ENCODE data around the gene DNAJC1. TPM values are rescaled to one million over a fixed set of nuclear protein-coding genes. Genes with fewer than 3 reads are reported as not detected.

The DNAJC1 gene
- total and polyA plus RNA-seq, 2 of the 4 experiments (the other 2 are of a cell fraction): 12.7 to 13.3 TPM

- POLR2A ChIA-PET (ENCODE audit: unreplicated experiment): no interaction called here
- Histone ChIP-seq H2AFZ (replicated peaks; ENCODE audit: low read length, poor library complexity) (no peak overlapping the region), H3K4ac (ENCODE audit: low read depth, low read length) (no peak overlapping the region), H3K27ac (ENCODE audit: insufficient read depth, low read length) (no peak overlapping the region), H4K5ac (ENCODE audit: low read depth, low read length) (no peak overlapping the region), H3K4me1 (ENCODE audit: control insufficient read depth, insufficient read depth, low read length) (peaks cover 2% of the 10 kb centered on the region; the same call in 1 of the 2 replicates), H2BK120ac (ENCODE audit: low read depth, low read length) (no peak overlapping the region), H3K56ac (ENCODE audit: extremely low read depth, insufficient read depth, low read length) (no peak overlapping the region), H2BK20ac (ENCODE audit: low read depth, low read length) (no peak overlapping the region), H3K14ac (replicated peaks; ENCODE audit: low read depth, low read length) (peak overlapping the region; percentile 48; the same call in 1 of the 2 replicates), H3K4me3 (ENCODE audit: insufficient read depth, low read depth, low read length) (no peak overlapping the region), H4K8ac (ENCODE audit: low read depth in 2 of 2, low read length in 2 of 2) (no peak overlapping the region), H2BK5ac (ENCODE audit: low read depth, low read length, poor library complexity, severe bottlenecking) (no peak overlapping the region), H3K36me3 (ENCODE audit: control insufficient read depth, insufficient read depth, low read length) (no peaks in the 10 kb centered on the region), H3K79me1 (ENCODE audit: low read depth in 1 of 2, low read length in 2 of 2) (peaks cover 12 to 26% of the 10 kb centered on the region in 2 experiments), H3K23ac (ENCODE audit: low read depth, low read length) (no peak overlapping the region), H2AK9ac (replicated peaks; ENCODE audit: low read depth, low read length, poor library complexity) (no peak overlapping the region), H3K9me3 (ENCODE audit: control insufficient read depth, insufficient read depth, low read length) (no peaks in the 10 kb centered on the region), H3K18ac (ENCODE audit: low read depth, low read length) (no peak overlapping the region; the same call in 1 of the 2 replicates), H4K91ac (ENCODE audit: insufficient read depth, low read depth, low read length) (no peak overlapping the region), H2AK5ac (ENCODE audit: low read depth, low read length) (no peak overlapping the region), H3K27me3 (ENCODE audit: control insufficient read depth, insufficient read depth, low read length) (no peaks in the 10 kb centered on the region), H3K9me1 (ENCODE audit: insufficient read depth, low read length) (no peaks in the 10 kb centered on the region), H3K4me2 (ENCODE audit: low read depth, low read length) (peak overlapping the region; percentile 71; the same call in 1 of the 2 replicates), H4K20me1 (ENCODE audit: insufficient read depth, low read length) (peaks cover 4% of the 10 kb centered on the region; the same call in 1 of the 2 replicates), H2BK15ac (ENCODE audit: low read depth, low read length) (no peak overlapping the region), H3K9ac (ENCODE audit: low read depth, low read length) (no peak overlapping the region)
- dilution Hi-C loops (cut with HindIII; ENCODE audit: low sequenced_read_pairs, unreplicated experiment): no loop called here
- DNase-seq (peak; percentile 81), ATAC-seq (ENCODE audit: low read depth) (peak; percentile 80)
- CTCF ChIA-PET: interaction anchor here (0.9 to 2.4 kb wide), 2 partner anchors 13 to 247 kb away, joined by 3 to 5 read pairs; no protein-coding TSS in a partner anchor
- no TSS peak for BruUV-seq (replicated peaks)
- in situ Hi-C loops (cut with MboI; ENCODE audit: low sequenced_read_pairs): no loop called here
- no CpG with 5 or more reads among the region's 1 CpG for WGBS, 2 experiments (ENCODE audit: extremely low coverage in 2 of 2, insufficient read length in 1 of 2)
- intact Hi-C loops (cut with micrococcal nuclease): loop anchor here (10.0 kb wide), 1 partner anchor 1124 kb away; no protein-coding TSS in a partner anchor
- TF ChIP-seq CHD1 (IDR thresholded peaks at IDR 0.05; ENCODE audit: low read depth, low read length) (no peak), USF2 (IDR thresholded peaks at IDR 0.05; ENCODE audit: low read depth, low read length) (no peak), MAZ (IDR thresholded peaks at IDR 0.05; ENCODE audit: borderline replicate concordance, low read depth, low read length) (no peak), BHLHE40 (IDR thresholded peaks at IDR 0.05; ENCODE audit: low read depth, low read length) (no peak), RCOR1 (IDR thresholded peaks at IDR 0.05; ENCODE audit: insufficient replicate concordance, low read length) (no peak), RAD21 (IDR thresholded peaks at IDR 0.05; ENCODE audit: low read length) (no peak)
These were observed 25.2 kb downstream of the DNAJC1 start for GRCh38 chr10:21978191-21978862.

Data from IMR-90 (cell line).